CD4-positive, alpha-beta T cell treated with Interleukin-4 for 4 hours (primary cell): ENCODE results near the gene ZNF436.
A peak's percentile ranks its signal among the peaks of the same experiment; 100 is the strongest.

Source experiments
- DNase-seq: peaks from one replicate; pipeline ENCODE4 v3.0.0-alpha.2; 2020

Gene ZNF436

DNA sequence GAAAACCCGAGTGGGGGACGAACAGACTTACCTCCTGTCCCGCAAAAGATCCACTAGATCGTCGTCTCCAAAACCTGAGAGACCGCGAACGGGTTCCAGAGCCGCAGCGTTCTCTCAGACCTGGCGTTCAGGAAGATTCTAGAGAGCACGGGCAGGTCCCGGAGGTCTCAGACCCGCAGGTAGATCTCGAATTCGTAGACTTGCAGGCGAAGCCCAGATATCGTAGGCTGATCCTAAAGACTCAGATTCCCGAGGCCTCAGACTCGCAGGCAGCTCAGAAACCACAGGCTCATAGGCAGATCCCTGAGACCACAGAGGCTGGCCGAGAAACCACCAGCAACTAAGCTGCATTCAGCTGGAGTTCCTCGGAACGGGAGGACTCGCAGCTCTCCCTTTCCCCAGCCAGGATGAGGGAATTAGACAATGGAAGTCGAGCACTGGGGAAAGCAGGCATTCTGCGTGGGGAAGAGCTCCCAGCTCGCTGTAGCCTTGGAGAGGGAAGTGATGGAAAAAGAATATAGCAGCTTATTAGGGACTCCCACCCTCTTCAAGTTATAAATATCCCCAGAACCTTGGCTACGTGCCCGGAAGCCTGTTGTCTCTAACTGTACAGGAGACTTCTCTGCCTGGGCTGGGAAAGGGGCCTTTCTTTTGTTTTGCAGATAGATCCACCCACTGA, at the start of gene ZNF436:
Gene ZNF436 (minus strand): TSS at position 502 of the 679 bp plus-strand sequence. CDS start 1,831 bp downstream, outside the sequence.
- DNase-seq, result no peak

DNA sequence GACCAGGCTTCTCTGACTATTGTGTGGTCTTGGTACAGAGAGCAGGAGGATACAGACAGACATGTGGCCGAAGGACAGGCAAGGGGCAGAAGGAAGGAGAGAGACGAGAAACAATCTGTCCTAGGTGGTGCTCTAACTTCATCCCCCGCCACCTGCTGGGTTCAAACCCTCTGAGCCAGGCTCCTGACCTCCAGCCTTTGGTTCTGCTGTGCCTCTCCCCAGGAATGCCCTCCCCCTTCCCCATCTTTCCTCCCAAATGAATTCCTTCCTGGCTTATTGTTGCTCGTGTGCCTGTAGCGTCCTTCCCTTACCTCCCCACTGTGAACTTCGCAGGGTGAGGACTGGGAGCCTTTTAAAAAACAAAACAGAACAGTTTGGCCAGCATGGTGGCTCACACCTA, 49.5 kb upstream of the ZNF436 start:
- no peak for DNase-seq

DNA sequence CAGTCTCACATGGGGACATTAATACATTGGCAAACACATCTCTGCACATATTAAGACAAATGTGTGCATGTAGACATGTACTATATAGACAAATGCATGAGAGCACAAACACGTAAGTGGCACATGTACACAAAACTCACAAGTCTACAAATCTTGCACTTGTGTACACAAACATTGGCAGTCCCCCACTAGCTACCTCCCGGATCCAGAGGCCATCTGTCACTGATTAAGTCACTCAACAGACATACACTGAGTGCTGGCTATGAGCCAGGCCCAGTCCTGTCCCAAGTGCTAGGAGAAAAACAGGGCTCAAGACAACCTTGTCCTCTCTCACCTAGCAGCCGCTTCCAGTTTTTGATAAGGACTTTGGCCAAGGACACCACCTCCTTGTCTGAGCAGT, 47.9 kb upstream of the ZNF436 start:
- DNase-seq, result no peak

DNA sequence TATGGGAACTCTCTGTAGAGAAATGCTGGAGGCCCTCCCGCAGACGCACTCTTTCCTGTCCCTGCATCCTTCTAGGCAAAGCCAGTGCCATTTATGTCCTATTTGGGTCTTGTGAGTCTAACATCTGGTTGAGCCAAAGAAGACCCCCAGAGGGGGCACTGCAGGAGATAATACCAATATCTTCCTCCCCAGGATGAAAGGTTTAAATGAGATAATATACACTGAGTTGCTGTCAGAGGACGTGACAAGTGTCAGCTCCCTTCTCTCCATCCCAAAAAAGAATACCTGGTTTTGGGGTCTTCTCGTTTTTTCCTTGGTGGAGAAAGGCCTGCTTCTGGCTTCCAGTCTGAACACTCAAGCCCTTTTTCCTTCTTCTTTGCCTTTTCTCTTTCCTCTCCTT, 47.3 kb upstream of the ZNF436 start:
- no peak for DNase-seq

DNA sequence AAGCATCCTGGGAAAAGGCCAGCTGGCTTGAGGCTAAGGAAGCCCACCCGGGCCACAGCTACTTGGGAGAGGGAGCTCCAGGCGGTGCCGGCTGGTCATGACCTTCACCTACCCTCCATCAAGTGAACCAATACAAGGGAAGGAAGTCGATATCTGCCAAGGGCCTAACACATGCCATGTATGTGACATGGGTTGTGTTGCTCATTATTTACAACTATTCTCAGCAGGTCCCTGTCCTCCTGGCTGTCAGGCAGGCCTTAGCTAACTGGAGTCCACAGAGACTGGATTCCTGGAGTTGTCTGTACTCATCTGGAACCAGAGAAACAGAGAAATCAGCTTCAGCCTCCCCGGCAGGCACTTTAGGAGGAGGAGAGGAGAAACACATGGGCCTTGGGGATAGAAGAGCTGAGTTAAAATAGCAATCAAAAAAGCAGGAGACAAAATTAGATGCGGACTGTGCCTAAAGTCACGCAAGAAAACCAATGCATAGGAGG, 39.2 kb upstream of the ZNF436 start:
- DNase-seq, result no peak

DNA sequence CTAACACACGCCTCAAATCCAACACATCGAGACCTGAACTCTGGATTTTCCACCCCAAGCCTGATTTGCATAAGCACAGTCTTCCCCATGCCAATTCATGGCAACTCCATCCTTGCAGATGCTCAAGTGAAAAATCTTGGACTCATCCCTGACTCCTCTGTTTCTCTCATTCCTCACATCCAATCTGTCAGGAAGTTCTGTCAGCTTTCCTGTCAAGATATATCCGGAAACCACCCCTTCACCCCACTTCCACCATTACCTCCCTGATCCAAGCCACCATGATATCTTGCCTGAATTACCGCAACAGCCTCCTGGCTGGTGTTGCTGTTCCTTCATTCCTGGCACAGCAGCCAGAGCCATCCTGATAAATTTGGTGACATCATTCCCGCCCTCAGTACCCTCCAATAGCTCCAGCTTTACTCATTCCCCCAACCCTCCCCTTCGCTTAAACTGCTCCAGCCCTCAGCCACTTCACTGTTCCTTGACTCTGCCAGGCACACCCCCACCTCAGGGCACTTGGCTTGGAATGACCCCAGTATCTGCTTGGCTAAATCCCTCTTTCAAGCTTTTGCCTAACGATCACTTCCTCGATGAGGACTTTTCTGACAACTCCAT, 37.5 kb upstream of the ZNF436 start:
- DNase-seq, result no peak

DNA sequence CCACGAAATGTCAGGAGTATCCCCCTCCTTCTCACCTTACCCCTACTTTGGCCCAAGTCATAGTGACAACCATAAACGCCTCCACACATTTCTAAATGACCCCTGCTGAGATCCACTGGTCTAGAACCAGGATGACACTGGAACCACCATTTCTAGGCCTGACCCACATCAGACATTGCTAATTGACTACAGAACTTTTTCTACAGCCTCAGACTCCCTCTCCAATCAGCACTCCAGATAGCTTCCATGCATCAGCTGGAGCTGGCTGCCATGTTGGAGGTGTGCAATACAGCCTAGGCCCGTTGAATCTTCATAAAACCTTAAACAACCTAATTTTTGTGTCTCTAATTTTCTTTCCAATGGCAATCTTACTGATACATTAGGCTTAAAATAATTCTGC, 36.3 kb upstream of the ZNF436 start:
- DNase-seq, result no peak

DNA sequence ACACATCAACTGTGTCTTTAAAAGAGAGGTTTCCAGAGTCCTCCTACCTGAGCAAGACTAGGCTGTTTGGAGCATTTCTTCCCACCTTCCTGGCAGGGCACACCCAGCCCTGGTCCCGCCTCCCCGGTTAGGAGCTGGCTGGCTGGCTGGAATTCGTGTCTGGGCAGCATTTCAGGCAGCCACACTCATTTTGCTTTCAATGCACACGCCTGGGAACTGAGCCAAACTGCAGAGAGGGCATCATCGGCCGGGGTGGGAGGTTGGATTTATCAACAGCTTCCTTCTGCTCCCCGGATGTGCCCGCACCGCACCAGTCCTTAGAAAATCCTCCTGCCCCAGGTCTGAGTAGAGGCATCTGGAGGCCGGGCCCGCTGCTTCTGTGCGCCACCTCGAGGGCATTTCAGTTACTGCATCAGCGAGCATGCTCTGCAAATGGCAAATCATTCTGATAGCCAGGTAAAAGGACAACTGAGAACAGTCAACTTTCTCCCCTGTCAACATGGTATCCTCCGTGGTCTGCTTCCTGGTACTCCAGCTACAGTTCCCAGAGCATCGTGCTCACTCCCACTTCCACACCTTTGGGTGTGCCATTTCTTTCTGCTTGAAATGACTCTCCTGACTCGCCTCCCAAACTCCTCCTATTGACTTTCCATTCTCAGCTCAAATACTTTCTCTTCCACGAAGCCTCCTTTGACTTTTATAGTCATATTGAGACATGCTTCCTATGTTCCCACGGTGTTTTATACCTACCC, 34.3 kb upstream of the ZNF436 start:
- DNase-seq, result peak; percentile 76

DNA sequence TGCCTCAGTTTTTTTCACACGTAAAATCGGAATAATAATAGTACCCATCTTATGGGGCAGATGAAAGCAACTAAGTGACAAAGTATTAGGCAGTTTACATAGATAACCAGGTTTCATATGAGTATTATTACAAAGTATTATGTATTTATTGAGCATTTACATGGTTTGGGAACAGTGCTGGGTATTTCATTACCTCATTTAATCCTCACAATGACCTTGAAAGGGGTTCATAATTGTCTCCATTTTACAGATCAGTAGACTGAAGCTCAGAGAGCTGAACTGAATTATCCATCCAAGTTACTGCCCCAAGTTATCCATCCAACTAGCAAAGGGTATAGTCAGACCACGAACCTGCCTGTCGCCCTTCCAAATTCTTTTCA, 33.7 kb upstream of the ZNF436 start:
- no peak for DNase-seq

DNA sequence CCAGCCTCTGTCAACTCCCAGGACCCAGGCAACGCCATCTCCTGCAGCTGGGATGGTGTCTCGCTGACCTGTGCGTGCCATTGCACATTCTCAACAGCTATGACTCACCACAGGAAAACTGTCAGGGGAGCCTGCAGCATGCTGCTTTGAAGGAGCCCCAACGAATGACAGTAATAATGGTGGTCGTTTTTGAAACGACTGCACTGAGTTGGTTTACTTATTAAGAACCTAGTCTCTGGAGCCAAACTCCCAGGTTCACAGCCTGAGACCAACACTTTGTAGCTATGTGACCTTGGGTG, 33.4 kb upstream of the ZNF436 start:
- DNase-seq, result no peak

DNA sequence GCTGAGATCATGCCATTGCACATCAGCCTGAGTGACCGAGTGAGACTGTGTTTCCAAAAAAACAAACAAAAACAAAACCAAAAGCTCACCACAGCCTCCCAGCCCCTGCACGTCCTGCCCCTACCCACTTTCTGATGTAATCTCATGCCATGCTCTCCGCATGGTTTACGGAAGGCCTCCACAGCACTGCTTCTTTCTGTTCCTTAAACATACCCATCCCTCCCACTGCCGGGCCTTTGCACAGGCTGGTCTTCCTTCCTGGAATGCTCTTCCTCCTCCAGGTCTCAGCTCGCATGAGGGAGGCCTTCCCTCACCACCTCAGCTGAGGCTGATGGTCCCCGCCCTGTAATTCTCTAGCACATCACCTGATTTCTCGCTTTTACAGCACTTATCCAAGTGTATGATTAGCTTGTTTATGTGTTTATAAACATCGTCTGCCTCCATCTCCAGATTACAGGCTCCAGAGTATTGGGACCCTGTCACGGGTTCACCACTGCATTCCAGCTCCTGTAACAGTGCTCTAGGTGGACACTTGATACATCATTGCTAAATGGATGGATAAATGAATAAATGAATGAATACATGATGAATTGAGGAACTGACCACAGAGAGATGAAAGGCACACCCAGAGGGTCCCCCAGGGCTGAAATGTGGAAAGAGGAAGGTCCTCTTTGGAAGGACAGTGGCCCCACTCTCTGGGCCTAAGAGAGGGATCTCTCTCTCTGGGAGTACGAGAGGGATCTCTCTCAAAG, 32.8 kb upstream of the ZNF436 start:
- DNase-seq, result no peak

DNA sequence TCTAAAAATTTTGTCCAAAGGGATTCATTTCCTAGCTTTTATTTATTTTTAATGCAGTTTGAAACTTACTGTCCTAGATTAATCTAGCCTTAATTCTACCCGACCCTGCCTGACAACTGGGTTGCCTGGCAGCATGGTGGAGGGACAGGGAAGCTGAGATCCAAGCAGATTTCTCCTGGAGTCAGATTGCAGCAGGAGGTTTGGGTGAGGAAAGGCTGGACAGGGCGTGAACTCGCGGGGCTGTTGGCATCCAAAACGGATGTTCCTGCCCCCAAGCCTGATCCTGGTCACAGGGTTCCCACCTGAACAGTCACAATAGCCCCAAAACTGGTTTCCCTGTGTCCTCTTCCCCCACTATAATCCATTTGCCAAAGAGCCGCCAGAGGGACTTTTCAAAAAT, 31.7 kb upstream of the ZNF436 start:
- no peak for DNase-seq

DNA sequence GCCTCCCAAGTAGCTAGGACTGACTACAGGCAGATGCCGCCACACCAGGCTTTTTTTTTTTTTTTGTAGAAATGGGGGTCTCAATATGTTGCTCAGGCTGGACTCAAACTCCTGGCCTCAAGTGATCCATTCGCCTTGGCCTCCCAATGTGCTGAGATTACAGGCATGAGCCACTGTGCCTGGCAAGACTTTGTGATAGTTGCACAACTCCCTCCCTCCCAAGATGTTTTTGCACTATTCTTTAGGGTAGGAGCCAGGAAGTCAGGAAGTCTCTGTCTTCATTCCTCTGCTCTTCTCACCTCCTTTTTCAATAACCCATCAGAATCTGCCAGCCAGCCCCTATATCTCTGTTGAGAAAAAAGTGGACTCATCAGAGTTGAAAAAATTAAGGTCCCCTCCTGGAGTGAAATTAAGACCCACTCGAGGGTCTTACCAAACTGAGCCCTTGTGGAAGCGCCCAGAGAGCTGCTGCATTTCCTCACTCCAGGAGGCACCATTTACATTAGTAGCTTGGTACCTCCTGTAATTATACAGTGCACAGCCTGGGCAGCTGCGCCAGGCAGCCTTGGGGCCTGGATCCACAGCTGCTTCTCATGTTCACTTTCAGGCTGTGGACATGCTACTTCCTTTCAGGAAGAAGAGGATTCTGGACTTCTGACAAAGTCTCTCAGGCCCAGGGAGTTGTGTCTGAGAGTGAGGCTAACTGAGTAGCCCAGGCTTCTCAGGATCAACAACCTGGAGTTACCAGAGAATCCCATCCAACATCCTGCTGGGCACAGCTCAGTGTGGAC, 30.9 kb upstream of the ZNF436 start:
- DNase-seq, result no peak

DNA sequence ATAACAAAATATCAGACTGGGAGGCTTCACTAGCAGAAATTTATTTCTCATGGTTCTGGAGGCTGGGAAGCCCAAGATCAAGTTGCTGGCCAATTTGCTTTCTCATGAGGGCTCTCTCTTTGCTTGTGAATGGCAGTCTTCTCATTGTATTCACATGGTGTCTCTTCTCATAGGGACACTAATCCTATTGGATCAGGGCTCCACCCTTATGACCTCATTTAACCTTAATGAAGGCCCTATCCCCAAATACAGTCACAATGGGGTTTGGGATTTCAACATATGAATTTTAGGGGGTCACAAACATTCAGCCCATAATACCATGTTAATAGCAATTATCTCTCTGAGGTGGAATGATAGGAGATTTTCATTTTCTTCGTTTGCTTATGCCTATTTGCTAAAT, 29.6 kb upstream of the ZNF436 start:
- DNase-seq, result no peak

DNA sequence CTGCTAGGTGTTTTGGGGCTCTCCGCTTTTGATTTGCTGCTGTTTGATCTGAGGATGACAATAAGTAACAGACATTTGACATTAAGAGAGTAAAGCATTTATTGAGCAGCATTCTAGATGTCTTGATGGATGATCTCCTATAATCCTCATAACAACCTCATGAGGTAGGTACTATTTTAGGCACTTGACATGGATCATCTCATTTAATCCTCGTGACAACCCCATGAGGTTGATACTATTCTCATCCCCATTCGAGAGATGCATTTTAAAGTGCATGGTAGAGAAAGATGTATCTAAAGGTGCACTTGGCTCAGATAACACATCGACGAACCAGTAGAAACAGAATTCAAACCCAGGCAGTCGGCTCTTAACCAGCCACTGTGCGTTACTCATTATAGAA, 28.3 kb upstream of the ZNF436 start:
- DNase-seq, result no peak

DNA sequence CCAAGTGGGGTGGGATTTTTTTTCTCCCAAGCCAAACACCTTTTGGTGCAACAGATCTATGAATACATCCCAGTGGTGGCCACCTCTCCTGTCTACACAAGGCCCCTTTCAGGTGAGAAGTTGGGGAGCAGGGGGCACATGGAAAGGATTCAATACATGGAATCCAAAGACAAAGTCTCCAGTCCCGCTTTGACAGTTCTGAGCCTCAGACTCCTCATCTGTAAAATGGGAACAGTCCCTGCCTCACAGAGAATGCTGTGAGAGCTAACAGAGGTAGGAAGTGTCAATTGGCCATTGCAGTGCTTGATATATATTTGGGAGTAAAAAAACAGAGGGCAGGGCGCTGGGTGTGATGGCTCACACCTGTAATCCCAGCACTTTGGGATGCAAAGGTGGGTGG, 26.7 kb upstream of the ZNF436 start:
- DNase-seq, result no peak

DNA sequence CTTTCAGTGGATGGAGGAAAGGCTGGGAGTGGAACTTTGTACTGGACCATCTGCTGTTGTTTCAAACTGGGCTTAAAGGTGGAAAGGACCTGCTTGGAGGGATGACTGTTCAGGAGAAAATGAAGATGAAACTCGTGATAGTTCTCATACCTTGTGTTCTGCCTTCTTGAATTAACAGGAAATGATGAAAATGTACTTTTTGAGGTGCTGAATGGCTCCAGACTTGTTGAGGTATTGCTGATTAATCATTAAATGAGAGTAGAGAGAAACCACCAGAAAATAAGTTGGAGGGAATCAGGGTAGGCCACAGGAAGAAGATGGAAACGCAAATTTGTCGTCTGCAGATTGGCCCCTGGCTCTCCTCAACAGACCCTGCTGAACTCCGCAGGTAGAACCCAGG, 26.2 kb upstream of the ZNF436 start:
- DNase-seq, result no peak

DNA sequence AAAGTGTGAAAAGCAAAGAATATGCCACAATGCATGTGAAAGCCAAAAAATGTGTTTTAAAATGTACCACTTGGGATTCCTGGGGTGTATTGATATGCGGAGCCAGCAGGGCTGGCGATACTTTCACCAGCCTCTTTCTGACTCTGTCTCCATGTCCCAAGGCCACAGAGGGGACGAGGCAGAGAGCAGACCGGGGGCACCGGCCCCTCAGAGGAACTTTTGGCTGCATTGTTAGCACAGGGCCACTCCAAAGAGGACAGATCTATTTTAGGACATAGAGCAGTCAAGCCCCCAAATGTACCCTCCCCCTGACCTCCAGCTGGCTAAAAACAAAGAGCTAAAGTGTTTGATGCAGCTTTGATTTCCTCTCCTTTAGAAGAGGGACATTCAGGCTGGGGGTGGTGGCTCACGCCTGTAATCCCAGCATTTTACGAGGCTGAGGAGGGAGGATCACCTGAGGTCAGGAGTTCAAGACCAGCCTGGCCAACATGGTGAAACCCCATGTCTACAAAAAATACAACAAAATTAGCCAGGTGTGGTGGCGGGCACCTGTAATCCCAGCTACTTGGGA, 25.6 kb upstream of the ZNF436 start:
- DNase-seq, result no peak

DNA sequence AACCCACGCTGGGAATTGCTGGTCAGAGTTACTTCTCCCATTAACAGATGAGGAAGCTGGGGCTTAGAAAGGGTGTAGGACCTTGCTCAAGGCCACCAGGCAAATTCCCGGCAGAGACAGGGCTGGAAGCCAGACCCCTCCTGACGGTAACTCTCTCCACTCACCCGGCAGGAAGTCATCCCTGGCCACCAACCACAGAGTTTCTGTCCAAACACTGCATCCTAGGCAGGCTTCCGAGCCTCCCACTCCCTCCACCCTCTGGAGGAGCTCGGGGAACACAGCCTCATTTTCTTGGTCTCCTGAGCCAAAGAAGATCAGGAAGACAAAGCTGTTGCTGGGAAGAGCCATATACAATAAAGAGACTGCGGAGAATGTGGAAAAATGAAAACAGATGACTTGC, 25.0 kb upstream of the ZNF436 start:
- no peak for DNase-seq

DNA sequence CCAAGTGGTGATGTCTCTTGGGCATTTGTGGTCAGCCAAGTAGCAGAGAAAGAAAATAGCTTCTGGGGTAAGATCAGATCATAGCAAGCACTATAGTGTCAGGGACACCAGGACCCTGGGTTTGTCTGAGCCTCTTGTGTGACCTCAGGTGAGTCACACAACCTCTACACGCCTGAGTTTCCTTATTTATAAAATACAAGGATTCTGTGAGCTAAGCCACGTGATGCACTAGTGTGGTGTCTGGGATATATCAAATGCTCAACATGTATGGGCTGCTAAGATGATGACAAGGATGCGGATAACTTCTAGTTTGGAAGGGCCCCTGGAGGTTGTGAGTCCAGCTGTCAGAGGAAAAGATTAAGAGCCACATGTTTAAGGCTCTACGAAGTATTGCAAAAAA, 24.5 kb upstream of the ZNF436 start:
- DNase-seq, result no peak

DNA sequence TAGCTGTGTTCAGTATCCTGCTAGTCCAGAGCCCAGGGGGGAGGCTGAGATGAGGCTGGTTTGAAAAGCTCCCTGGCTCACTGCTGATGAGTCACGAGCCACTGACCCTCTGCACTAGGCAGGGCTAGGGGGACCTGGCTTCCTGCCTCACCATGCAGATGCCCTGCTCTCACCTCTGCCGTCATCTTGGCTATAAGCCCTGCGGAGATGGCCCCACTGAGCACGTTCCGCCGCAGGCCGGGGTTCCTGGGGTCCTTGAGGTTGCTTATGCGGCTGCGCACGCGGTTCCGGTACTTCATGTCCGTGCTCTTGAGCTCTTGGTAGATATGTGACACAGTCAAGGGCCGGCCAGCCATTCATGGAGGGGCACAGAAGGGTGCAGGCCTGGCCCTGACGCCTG, 24.1 kb upstream of the ZNF436 start:
- no peak for DNase-seq

DNA sequence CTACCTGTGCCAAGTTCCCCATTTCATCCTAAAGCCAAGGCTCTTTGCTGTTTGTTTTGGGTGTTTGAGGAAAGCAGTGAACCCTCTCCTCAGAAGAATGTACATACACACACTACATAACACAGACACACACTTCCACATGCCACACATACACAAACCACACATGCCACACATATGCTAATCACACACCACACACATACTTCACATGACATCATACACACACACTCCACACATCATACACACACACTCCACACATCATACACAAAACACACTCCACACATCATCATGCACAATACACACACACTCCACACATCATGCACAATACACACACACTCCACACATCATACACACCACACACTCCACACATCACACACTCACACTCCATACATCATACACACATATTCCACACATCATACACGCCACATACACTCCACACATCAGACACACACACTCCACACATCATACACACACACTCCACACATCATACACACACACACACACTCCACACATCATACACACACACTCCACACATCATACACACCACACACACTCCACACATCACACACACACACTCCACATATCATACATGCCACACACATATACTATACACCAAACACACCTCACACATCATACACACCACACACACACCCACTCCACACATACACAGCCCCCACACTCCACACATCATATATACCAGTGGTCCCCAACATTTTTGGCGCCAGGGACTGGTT, 22.7 kb upstream of the ZNF436 start:
- no peak for DNase-seq
